CD14-positive monocyte (primary cell): Measurements from ENCODE around the gene UGT1A6. TPM values are rescaled to one million over a fixed set of nuclear protein-coding genes. Genes with fewer than 3 reads are reported as not detected.

Source experiments
- DNase-seq, 3 donors: peaks; one replicate each; pipeline ENCODE4 v3.0.0-alpha.2; 2011 to 2022
- H2AFZ ChIP-seq: 2 replicates; pipeline ENCODE4 v1.6.0; 2012; ENCODE audit warnings: mild to moderate bottlenecking, low read depth, low read length, inconsistent platforms; ENCODE audit not compliant: insufficient read depth, poor library complexity, severe bottlenecking
- H3K27ac ChIP-seq, 2 donors: 1 replicate in 1 of 2; 2 replicates in 1 of 2; pipeline ENCODE4 v1.5.1; 2012 to 2013; ENCODE audit warnings: low read length in 2 of 2, control low read depth in 1 of 2, inconsistent platforms in 1 of 2, low read depth in 1 of 2, mild to moderate bottlenecking in 1 of 2
- H3K27me3 ChIP-seq, 2 donors: one replicate each; pipeline versions ENCODE4 v1.6.0 to v1.6.1; 2011 to 2013; ENCODE audit warnings: low read length in 2 of 2; ENCODE audit not compliant: control insufficient read depth in 2 of 2, insufficient read depth in 2 of 2
- H3K36me3 ChIP-seq, 2 donors: replicated peaks in 1 of 2; 1 replicate in 1 of 2; 2 replicates in 1 of 2; pipeline versions ENCODE4 v1.5.1 to v1.6.1; 2012 to 2013; ENCODE audit warnings: low read length in 2 of 2, control low read depth in 1 of 2, inconsistent platforms in 1 of 2, mild to moderate bottlenecking in 1 of 2; ENCODE audit not compliant: insufficient read depth in 2 of 2, control insufficient read depth in 1 of 2
- H3K4me1 ChIP-seq, 2 donors: 1 replicate in 1 of 2; 2 replicates in 1 of 2; pipeline versions ENCODE4 v1.5.1 to v1.6.1; 2012 to 2013; ENCODE audit warnings: low read length in 2 of 2, control low read depth in 1 of 2, inconsistent platforms in 1 of 2, mild to moderate bottlenecking in 1 of 2, moderate library complexity in 1 of 2; ENCODE audit not compliant: insufficient read depth in 2 of 2, control insufficient read depth in 1 of 2
- H3K4me2 ChIP-seq: replicated peaks from 2 replicates; pipeline ENCODE3; 2012; ENCODE audit warnings: low read length, moderate library complexity, mild to moderate bottlenecking; ENCODE audit not compliant: poor library complexity, severe bottlenecking; ENCODE audit errors: extremely low read depth
- H3K4me3 ChIP-seq, 3 experiments: fragments of 200-600 bp in 1 of 3; sonication (generic) in 1 of 3; replicated peaks in 1 of 3; 1 replicate in 2 of 3; 2 replicates in 1 of 3; pipeline ENCODE4 v1.5.1; 2011 to 2013; ENCODE audit warnings: low read length in 3 of 3, mild to moderate bottlenecking in 3 of 3, control low read depth in 2 of 3, low read depth in 2 of 3, inconsistent platforms in 1 of 3, moderate library complexity in 1 of 3
- H3K79me2 ChIP-seq: 2 replicates; pipeline ENCODE4 v1.6.0; 2012; ENCODE audit warnings: mild to moderate bottlenecking, control low read depth, inconsistent platforms, low read length, moderate library complexity; ENCODE audit not compliant: insufficient read depth
- H3K9ac ChIP-seq: 2 replicates; pipeline ENCODE4 v1.6.0; 2017; ENCODE audit warnings: low read length, mild to moderate bottlenecking; ENCODE audit not compliant: insufficient read depth, poor library complexity, severe bottlenecking
- H3K9me3 ChIP-seq, 2 donors: replicated peaks in 1 of 2; 1 replicate in 1 of 2; 2 replicates in 1 of 2; pipeline versions ENCODE4 v1.5.1 to v1.6.1; 2012 to 2013; ENCODE audit warnings: low read length in 2 of 2, control low read depth in 1 of 2; ENCODE audit not compliant: control insufficient read depth in 1 of 2, insufficient read depth in 1 of 2
- H4K20me1 ChIP-seq: 2 replicates; pipeline ENCODE4 v1.6.0; 2012; ENCODE audit warnings: mild to moderate bottlenecking, low read length, control low read depth, moderate library complexity; ENCODE audit not compliant: insufficient read depth
- H3K27ac Mint-ChIP-seq, 7 donors: one replicate each; pipeline ENCODE4 v1.8.0; 2020; ENCODE audit warnings: mild to moderate bottlenecking in 7 of 7, mixed read lengths in 7 of 7, moderate library complexity in 6 of 7, inconsistent platforms in 2 of 7
- H3K27me3 Mint-ChIP-seq, 3 donors: one replicate each; pipeline ENCODE4 v1.8.0; 2021 to 2022; ENCODE audit warnings: low read depth in 3 of 3, mild to moderate bottlenecking in 3 of 3, mixed read lengths in 3 of 3, moderate library complexity in 3 of 3, inconsistent platforms in 1 of 3
- H3K36me3 Mint-ChIP-seq, 2 donors: one replicate each; pipeline ENCODE4 v1.8.0; 2020; ENCODE audit warnings: mixed read lengths in 2 of 2, inconsistent platforms in 1 of 2, mild to moderate bottlenecking in 1 of 2
- H3K4me1 Mint-ChIP-seq: one replicate; pipeline ENCODE4 v1.8.0; 2020; ENCODE audit warnings: mild to moderate bottlenecking, mixed read lengths
- H3K4me3 Mint-ChIP-seq, 2 donors: one replicate each; pipeline ENCODE4 v1.8.0; 2020; ENCODE audit warnings: mild to moderate bottlenecking in 2 of 2, mixed read lengths in 2 of 2, moderate library complexity in 1 of 2
- H3K9me3 Mint-ChIP-seq, 7 donors: one replicate each; pipeline ENCODE4 v1.8.0; 2020 to 2022; ENCODE audit warnings: mixed read lengths in 7 of 7, mild to moderate bottlenecking in 6 of 7, moderate library complexity in 6 of 7, inconsistent platforms in 2 of 7
- WGBS: methylation state at CpG from one replicate; pipeline ENCODE4 v1.1.5; 2013; ENCODE audit warnings: missing lambda C conversion rate; ENCODE audit not compliant: insufficient coverage; 5-methylcytosine and 5-hydroxymethylcytosine counted together
- intact Hi-C, 2 donors: fragments of 100-400 bp; cut with micrococcal nuclease; formaldehyde crosslinking; loops; one replicate each; pipeline versions ENCODE4 v1.15.0 to v1.15.1; 2023
- polyA plus RNA-seq, 3 donors: library from polyadenylated mRNA; depleted of rRNA in 1 of 3; unstranded in 2 of 3; stranded (reverse) in 1 of 3; fragments of 300-500 nt in 2 of 3; fragments of >200 nt in 1 of 3; fragmentation: Illumina TruSeq in 2 of 3; gene quantifications; 1 replicate in 2 of 3; 2 replicates in 1 of 3; pipeline ENCODE4 v1.2.3, GENCODE V29; 2012 to 2021
- TF ChIP-seq, protein P1 (sequence below): fragments of 200-600 bp; IDR thresholded peaks from one replicate; pipeline ENCODE4 v1.8.0; 2022; ENCODE audit warnings: antibody characterized with exemption, mild to moderate bottlenecking

UGT1A6 gene
- polyA plus RNA-seq, 3 donors, result not detected

DNA sequence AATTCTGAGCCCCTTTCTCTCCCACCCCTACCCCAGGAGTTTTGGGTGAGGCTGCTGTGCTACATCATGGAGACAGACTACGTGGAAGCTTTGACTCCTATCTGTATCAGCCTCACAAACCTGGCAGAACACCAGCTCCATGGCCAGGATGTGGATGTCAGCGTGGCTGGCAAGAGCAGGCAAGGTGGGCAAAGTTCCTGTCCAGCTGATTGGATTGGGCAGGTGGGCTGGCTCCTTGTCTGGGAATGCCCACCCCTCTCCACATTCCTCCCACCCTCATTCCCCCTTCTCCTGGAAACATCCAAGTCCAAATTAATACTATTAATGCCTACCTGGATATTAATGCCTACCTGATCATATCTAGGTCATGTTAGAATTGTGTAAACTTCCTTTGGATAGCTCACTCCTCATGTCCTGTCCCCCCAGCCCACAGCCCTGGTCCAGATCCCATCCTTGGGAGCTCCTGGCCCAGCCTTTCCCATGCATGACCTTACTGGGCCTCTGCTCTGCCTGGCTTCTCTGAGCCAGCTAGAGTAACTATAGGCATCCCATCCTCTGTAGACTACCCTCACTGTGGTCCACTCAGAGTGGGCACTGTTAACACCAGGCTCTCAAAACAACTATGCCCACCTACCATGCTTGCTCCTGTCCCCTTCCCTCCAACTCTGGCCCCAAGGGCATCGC is 109.6 kb downstream of the UGT1A6 start:
- no peak for DNase-seq
- no peak overlapping the region for H3K4me2 ChIP-seq
- peaks cover 0 to 3% (median 0%) of the 10 kb centered on the region in 7 donors for H3K9me3 Mint-ChIP-seq
- H3K27me3 Mint-ChIP-seq, result peaks cover 3 to 10% (median 8%) of the 10 kb centered on the region in 3 donors
- H3K27ac ChIP-seq, result no peak overlapping the region
- no peaks in the 10 kb centered on the region for H3K9me3 ChIP-seq
- H3K4me1 ChIP-seq, result no peaks in the 10 kb centered on the region
- TF ChIP-seq, protein P1, sequence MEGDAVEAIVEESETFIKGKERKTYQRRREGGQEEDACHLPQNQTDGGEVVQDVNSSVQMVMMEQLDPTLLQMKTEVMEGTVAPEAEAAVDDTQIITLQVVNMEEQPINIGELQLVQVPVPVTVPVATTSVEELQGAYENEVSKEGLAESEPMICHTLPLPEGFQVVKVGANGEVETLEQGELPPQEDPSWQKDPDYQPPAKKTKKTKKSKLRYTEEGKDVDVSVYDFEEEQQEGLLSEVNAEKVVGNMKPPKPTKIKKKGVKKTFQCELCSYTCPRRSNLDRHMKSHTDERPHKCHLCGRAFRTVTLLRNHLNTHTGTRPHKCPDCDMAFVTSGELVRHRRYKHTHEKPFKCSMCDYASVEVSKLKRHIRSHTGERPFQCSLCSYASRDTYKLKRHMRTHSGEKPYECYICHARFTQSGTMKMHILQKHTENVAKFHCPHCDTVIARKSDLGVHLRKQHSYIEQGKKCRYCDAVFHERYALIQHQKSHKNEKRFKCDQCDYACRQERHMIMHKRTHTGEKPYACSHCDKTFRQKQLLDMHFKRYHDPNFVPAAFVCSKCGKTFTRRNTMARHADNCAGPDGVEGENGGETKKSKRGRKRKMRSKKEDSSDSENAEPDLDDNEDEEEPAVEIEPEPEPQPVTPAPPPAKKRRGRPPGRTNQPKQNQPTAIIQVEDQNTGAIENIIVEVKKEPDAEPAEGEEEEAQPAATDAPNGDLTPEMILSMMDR, result no peak
- no peaks in the 10 kb centered on the region for H3K36me3 Mint-ChIP-seq
- no CpG with 5 or more reads among the region's 3 CpGs for WGBS
- H3K4me3 ChIP-seq, result no peak overlapping the region
- no peak overlapping the region for H3K9ac ChIP-seq
- H3K4me1 Mint-ChIP-seq, result no peaks in the 10 kb centered on the region
- no peaks in the 10 kb centered on the region for H3K79me2 ChIP-seq
- peak overlapping the region in 1 of 7 donors; percentile 67 for H3K27ac Mint-ChIP-seq
- H4K20me1 ChIP-seq, result no peaks in the 10 kb centered on the region
- H2AFZ ChIP-seq, result no peak overlapping the region
- intact Hi-C loops, result no loop called here
- H3K4me3 Mint-ChIP-seq, result no peak overlapping the region
- H3K27me3 ChIP-seq, result no peaks in the 10 kb centered on the region
- no peaks in the 10 kb centered on the region for H3K36me3 ChIP-seq

DNA sequence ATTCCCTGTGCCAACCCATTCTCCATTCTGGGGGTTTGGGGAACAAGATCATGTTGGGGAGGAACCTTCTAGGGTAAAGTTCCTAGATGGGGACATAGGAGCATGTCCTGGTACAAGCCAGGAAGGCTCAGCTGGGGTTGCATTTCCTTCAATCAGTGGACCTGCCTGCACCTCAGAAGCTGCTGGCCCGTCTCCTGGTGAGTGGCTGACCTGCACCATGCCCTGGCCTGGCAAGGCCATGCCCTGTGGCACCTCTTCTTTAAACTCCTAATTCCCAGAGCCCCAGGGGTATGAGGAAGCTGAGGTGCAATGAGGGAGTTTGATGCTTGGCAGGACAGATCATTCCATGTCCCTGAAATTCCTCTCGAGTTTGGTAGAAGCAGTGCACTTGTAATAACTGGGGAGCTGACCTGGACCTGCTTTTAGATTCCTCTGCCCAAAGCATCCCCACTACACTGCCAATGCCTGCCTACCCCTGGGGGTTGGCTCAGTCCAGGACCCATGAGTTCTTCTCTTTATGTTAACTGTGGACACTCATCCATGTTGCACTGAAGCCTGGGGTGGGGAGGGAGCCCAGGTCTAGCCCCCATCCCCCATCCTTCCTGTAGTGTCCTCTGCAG is 110.7 kb downstream of the UGT1A6 start:
- Mint-ChIP-seq H3K4me1 (no peaks in the 10 kb centered on the region), H3K4me3 (no peak overlapping the region), H3K36me3 (no peaks in the 10 kb centered on the region), H3K27ac (no peak overlapping the region), H3K27me3 (peaks cover 3 to 10% (median 8%) of the 10 kb centered on the region in 3 donors), H3K9me3 (peaks cover 0 to 2% (median 1%) of the 10 kb centered on the region in 7 donors)
- Histone ChIP-seq H3K27me3 (no peaks in the 10 kb centered on the region), H3K4me1 (no peaks in the 10 kb centered on the region), H2AFZ (no peak overlapping the region), H3K9me3 (no peaks in the 10 kb centered on the region), H3K4me3 (no peak overlapping the region), H3K27ac (no peak overlapping the region), H3K79me2 (no peaks in the 10 kb centered on the region), H4K20me1 (no peaks in the 10 kb centered on the region), H3K36me3 (no peaks in the 10 kb centered on the region), H3K9ac (no peak overlapping the region), H3K4me2 (no peak overlapping the region)
- WGBS, result no CpG with 5 or more reads among the region's 2 CpGs
- intact Hi-C loops, result no loop called here
- TF ChIP-seq, protein P1, result no peak
- DNase-seq, result no peak
